Stimulated activated CD8-positive, alpha-beta memory T cell treated with anti-CD3 and anti-CD28 coated beads, Interleukin-7, amount 100 ng/mL, for 48 hours (primary cell): ENCODE measurements around the gene ANKRD40CL.
"Not testable (repeated sequence)": the region's sequence is repeated elsewhere in the genome, so short reads cannot be mapped to it uniquely, and the experiment has no call there.

Experiments
- DNase-seq, 2 donors: peaks; one replicate each; pipeline ENCODE4 v3.0.0-alpha.2; 2020; ENCODE audit warnings: low read depth in 1 of 2; ENCODE audit errors: extremely low read depth in 1 of 2

The ANKRD40CL gene

GRCh38 chr17:50767446-50767845 lies at the start of gene ANKRD40CL:
Gene ANKRD40CL (minus strand): TSS chr17:50767518. CDS start chr17:50766913, 605 bp downstream.
- no peak for DNase-seq

- DNase-seq: no peak
These were observed 49.0 kb upstream of the ANKRD40CL start for GRCh38 chr17:50816271-50816670.

DNA sequence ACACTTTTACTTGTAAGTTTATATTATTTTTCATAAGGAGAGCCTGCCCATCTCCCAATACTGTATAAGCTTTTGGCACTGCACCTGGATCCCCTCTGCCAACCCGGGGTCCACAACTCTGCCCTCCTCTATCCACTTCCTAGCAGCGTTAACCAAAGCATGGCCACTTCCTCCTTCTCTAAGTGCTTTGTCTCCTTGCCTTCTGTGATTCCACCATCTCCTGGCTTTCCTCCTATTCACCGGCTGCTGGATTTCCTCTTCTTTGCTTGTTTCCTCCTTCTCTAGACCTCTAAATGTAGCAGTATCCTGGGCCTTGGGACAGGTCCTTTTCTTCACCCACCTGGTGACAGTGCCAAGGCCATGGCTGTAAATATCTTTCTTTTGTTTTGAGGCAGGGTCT lies 48.1 kb upstream of the ANKRD40CL start:
- no peak for DNase-seq

GRCh38 chr17:50813583-50813982 lies 46.3 kb upstream of the ANKRD40CL start:
- DNase-seq: no peak

- no peak for DNase-seq
These were observed 41.6 kb upstream of the ANKRD40CL start for GRCh38 chr17:50808888-50809287.

DNA sequence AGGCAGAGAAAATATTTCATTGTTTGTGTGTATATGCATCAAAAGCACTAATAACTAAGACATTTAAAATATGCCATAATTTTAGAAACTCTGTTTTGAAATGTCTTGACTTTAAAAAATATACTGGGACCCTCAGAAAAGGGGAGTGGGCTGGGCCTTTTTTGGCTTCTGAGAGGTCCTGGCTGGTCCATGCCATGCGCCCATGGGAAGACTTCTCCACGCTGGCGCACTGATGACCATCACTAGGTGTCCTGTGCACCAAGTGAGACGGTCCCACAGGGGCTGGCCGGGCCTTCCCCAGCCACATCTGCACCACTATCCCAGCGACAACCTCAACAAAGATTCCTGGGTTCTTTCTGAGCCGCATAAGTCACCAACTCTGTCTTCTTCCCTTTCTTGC lies 41.1 kb upstream of the ANKRD40CL start:
- DNase-seq: no peak

DNA sequence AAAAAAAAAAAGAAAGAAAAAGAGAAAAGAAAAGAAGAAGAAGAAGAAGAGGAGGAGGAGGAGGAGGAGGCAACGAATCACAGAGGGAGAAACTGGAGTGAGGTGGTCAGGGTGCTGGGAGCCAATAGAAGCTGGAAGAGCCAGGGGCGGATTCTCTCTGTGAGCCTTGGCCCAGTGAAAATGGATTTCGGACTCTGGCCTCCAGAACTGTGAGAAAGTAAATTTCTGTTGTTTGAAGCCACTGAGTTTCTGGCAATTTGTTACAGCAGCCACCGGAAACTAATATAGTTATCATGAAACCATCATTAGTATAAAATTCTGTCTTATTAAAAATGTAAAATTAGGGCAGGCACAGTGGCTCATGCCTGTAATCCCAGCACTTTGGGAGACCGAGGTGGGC lies 40.4 kb upstream of the ANKRD40CL start:
- DNase-seq: no peak

- no peak for DNase-seq
These were observed 39.7 kb upstream of the ANKRD40CL start for GRCh38 chr17:50807009-50807408.

- DNase-seq: no peak
These were observed 38.9 kb upstream of the ANKRD40CL start for GRCh38 chr17:50806141-50806643.

DNA sequence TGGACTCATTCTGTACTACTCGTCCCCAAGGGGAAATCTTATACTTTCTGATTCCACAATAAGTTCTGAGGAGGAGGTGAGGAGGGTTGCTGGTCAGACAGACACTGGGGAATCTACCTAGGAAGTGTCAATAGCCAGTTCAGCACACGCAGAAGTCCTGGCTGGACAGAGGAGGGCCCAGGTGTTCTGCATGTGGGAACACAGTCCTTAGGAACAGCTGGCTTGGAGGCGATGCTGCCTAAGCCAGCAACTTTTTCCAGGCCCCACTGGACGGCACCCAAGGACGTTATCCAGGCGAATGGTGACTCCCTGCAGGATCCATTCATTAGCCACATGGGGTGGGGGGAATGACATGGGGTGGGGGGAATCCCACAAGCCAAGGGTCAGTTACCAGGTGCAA lies 38.2 kb upstream of the ANKRD40CL start:
- DNase-seq: no peak

DNA sequence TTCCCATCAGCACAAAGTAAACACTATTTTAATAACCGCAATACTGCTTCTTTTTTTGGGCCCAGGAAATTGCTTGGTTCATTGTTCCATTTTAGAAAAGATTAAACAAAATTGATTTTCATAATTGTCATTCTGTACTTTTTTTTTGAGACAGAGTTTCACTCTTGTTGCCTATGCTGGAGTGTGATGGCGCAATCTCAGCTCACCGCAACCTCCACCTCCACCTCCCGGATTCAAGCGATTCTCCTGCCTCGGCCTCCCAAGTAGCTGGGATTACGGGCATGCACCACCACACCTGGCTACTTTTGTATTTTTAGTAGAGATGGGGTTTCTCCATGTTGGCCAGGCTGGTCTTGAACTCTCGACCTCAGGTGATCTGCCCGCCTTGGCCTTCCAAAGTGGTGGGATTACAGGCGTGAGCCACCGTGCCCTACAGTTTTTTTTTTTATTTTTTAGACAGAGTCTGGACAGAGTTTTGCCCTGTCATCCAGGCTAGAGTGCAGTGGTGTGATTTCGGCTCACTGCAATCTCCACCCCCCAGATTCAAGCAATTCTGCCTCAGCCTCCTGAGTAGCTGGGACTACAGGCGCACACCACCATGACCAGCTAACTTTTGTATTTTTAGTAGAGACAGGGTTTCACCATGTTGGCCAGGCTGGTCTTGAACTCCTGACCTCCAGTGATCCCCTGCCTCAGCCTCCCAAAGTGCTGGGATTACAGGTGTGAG lies 37.6 kb upstream of the ANKRD40CL start:
- DNase-seq: not testable (repeated sequence)

GRCh38 chr17:50803676-50804075 lies 36.4 kb upstream of the ANKRD40CL start:
- DNase-seq: no peak

- no peak for DNase-seq
These were observed 35.6 kb upstream of the ANKRD40CL start for GRCh38 chr17:50802609-50803571.

GRCh38 chr17:50800196-50800700 lies 32.9 kb upstream of the ANKRD40CL start:
- DNase-seq: no peak

GRCh38 chr17:50799582-50799981 lies 32.3 kb upstream of the ANKRD40CL start:
- DNase-seq: no peak

GRCh38 chr17:50798424-50799288 lies 31.3 kb upstream of the ANKRD40CL start:
- no peak for DNase-seq

DNA sequence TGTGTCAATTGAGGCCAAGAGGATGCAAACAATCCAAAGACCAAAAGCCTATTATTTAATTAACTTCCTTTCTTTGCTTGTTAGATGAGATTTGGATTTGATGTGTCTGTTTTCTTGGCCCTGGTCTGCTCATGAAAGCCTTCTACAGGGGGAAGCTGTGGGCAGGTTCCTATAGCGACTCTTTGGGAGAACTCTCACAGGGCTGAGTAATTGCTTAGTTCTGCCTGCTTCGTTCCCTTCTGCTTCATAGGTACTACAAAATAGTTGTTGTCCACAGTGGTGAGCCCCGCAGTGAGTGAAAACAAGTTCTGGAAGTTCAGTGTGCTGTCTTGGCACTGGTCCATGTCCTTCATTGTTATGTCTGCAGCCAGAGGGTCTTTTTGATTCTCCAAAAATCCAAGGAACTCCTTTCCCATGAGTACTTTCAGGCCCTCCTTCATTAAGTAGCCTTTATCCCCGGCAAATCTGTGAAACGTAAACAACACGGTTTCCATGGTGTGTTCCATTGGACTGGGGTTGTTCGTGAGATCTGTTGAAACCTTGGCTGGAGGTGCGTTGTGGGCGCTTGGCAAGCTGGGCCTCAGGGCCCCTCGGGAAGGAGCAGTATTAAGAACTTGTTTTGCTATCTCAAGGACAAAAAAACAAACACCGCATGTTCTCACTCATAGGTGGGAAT lies 30.0 kb upstream of the ANKRD40CL start:
- no peak for DNase-seq

GRCh38 chr17:50794361-50794760 lies 27.0 kb upstream of the ANKRD40CL start:
- DNase-seq: no peak

- no peak for DNase-seq
These were observed 25.7 kb upstream of the ANKRD40CL start for GRCh38 chr17:50793007-50793406.

DNA sequence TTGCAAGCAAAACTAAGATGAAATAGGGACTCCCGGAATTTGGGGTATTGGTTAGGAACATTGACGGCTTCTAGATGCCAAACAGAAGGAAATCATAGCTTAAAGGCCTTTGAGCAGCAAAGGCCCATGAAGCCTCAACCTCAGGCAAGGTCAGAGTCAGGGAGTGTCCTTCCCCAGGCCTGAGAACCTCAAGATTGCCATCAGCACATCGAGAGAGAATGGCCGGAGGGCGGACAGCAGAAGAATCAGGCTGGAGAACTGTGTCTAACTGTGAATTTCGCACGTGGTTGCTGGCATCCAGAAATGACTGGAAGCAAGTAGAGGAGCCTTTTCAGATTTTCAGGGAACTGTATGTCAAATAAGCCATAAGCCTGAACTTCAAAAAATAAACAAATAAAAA lies 24.8 kb upstream of the ANKRD40CL start:
- no peak for DNase-seq
